Heart right ventricle (tissue), 16 donors: Measurements from ENCODE around the gene CCSER1. TPM values are rescaled to one million over a fixed set of nuclear protein-coding genes. Genes with fewer than 3 reads are reported as not detected.

Experiments
- ATAC-seq, 8 donors: fragments of 200-7000 bp; cut with Tn5 transposase; one replicate each; pipeline ENCODE4 v1.9.1; 2020; ENCODE audit warnings: mild to moderate bottlenecking in 8 of 8, moderate library complexity in 8 of 8, moderate number of reproducible peaks in 1 of 8
- DNase-seq, 2 donors: peaks; one replicate each; pipeline ENCODE4 v3.0.0-alpha.2; 2020
- H3K27ac ChIP-seq, 10 donors: fragments of 200-600 bp; sonication (generic) in 2 of 10; one replicate each; pipeline versions ENCODE4 v1.5.0 to v1.8.0; 2020 to 2022; ENCODE audit warnings: mild to moderate bottlenecking in 3 of 10
- H3K27me3 ChIP-seq, 7 donors: fragments of 200-600 bp; one replicate each; pipeline ENCODE4 v1.8.0; 2021 to 2022; ENCODE audit warnings: mild to moderate bottlenecking in 2 of 7
- H3K36me3 ChIP-seq, 9 donors: fragments of 200-600 bp; sonication (generic) in 1 of 9; one replicate each; pipeline versions ENCODE4 v1.5.0 to v1.8.0; 2020 to 2022; ENCODE audit warnings: mild to moderate bottlenecking in 2 of 9
- H3K4me1 ChIP-seq, 9 donors: fragments of 200-600 bp; sonication (generic) in 1 of 9; one replicate each; pipeline versions ENCODE4 v1.5.0 to v1.8.0; 2020 to 2022; ENCODE audit warnings: mild to moderate bottlenecking in 4 of 9
- H3K4me3 ChIP-seq, 10 donors: fragments of 200-600 bp; sonication (generic) in 2 of 10; one replicate each; pipeline versions ENCODE4 v1.5.0 to v1.8.0; 2020 to 2022; ENCODE audit warnings: mild to moderate bottlenecking in 7 of 10, moderate library complexity in 2 of 10
- H3K9me3 ChIP-seq, 11 donors: fragments of 200-600 bp in 10 of 11; sonication (generic) in 2 of 11; one replicate each; pipeline versions ENCODE4 v1.5.0 to v1.8.0; 2013 to 2022; ENCODE audit warnings: mild to moderate bottlenecking in 2 of 11, control low read depth in 1 of 11, moderate library complexity in 1 of 11
- CTCF ChIP-seq, 9 donors: fragments of 200-600 bp; sonication (generic) in 2 of 9; IDR thresholded peaks; one replicate each; pipeline versions ENCODE4 v1.5.0 to v1.8.0; 2021 to 2022; ENCODE audit warnings: antibody characterized with exemption in 9 of 9, mild to moderate bottlenecking in 5 of 9, moderate library complexity in 1 of 9
- WGBS, 2 donors: extraction: QIAGEN DNeasy Blood & Tissue Kit; methylation state at CpG; one replicate each; pipeline ENCODE4 v1.1.7; 2013; ENCODE audit warnings: inconsistent platforms in 1 of 2; 5-methylcytosine and 5-hydroxymethylcytosine counted together
- intact Hi-C, 10 donors: fragments of 100-400 bp; cut with DNase I; formaldehyde crosslinking; loops; one replicate each; pipeline versions ENCODE4 v1.11.1 to v1.14.2; 2022
- polyA plus RNA-seq, 2 donors: library from polyadenylated mRNA; stranded (reverse); fragments of 200-250 nt; gene quantifications; one replicate each; pipeline ENCODE4 v1.2.3, GENCODE V29; 2013
- total RNA-seq, 10 donors: library from RNA; stranded (reverse); fragmentation: NEBNext Ultra II Directional in 3 of 10; extraction: Animal tissue kit (Norgen Biotek cat#: 25700) in 3 of 10; gene quantifications; one replicate each; pipeline versions ENCODE4 v1.2.1 to v1.2.4, GENCODE V29; 2021 to 2023
- donor health status: Arrhythmogenic right ventricular cardiomyopathy.
- donor health status: ischemic (EF 13 %, LVEDD 7.1; RV severe dilation, severe dysfunction).
- donor health status: healthy with polysubstance abuse.
- donor health status: DM: no; HTN: yes; CAD: no.
- donor health status: DM: no; HTN: no; CAD: no.
- donor health status: ischemic (EF 25% LVEDD 6.9; RV normal size, moderate dysfunction).
- donor health status: ischemic (EF 25% LVEDD 5.7; RV mildly dilated, moderate dysfunction).
- donor health status: healthy.
- donor health status: DM: yes; HTN: yes; CAD: no.
- donor health status: Ischemic cardiomyopathy.
- donor health status: ischemic (EF 35%, LVEDD 5.7; RV mildly dilated, moderate dysfunction).
- donor health status: nonischemic (EF 11% LVEDD 7.7; RV severe dilation, severe dysfunction).
- donor health status: DM: yes; HTN: yes; CAD: no.
- donor health status: PGD.
- donor health status: ischemic (EF 29% LVEDD 5.4; RV normal size, mild dysfunction).
- donor health status: nonischemic (EF 23%, LVEDD 6.1; RV moderate dilation, normal function).

The CCSER1 gene
- total and polyA plus RNA-seq, 12 donors = 1.5 to 16.4 (median 12.0) TPM

- TF ChIP-seq CTCF (IDR thresholded peaks at IDR 0.05) = no peak
Measured at GRCh38 chr4:90254357-90254756, 127.2 kb downstream of the CCSER1 start.

GRCh38 chr4:90274175-90274574 is 147.0 kb downstream of the CCSER1 start:
- Histone ChIP-seq H3K9me3 (peaks cover 0 to 9% (median 7%) of the 10 kb centered on the region in 11 donors), H3K4me3 (no peak overlapping the region), H3K4me1 (no peaks in the 10 kb centered on the region), H3K27me3 (no peaks in the 10 kb centered on the region), H3K27ac (no peak overlapping the region), H3K36me3 (no peaks in the 10 kb centered on the region)
- DNase-seq (no peak), ATAC-seq (no peak)
- intact Hi-C loops = no loop called here
- TF ChIP-seq CTCF (IDR thresholded peaks at IDR 0.05) = no peak
- 25 to 39% methylated on average over 1 of the region's 1 CpG for WGBS, 2 donors

More at GRCh38 chr4:90254357-90254756, 127.2 kb downstream of the CCSER1 start:
- 70% methylated on average over 2 of the region's 2 CpGs for WGBS, 2 donors
- H3K4me1 ChIP-seq = peaks cover 0 to 7% (median 0%) of the 10 kb centered on the region in 9 donors
- no peak overlapping the region for H3K4me3 ChIP-seq
- intact Hi-C loops = no loop called here
- no peak overlapping the region for H3K27ac ChIP-seq
- no peaks in the 10 kb centered on the region for H3K27me3 ChIP-seq
- ATAC-seq (no peak), DNase-seq (no peak)
- H3K9me3 ChIP-seq = no peaks in the 10 kb centered on the region
- H3K36me3 ChIP-seq = no peaks in the 10 kb centered on the region

GRCh38 chr4:90280954-90281353 is 153.8 kb downstream of the CCSER1 start:
- intact Hi-C loops = loop anchor here in 2 of 10 donors (10.0 kb wide), 2 partner anchors 156 to 256 kb away; partner anchors contain the start of gene CCSER1 (in 1 of the 2)
- Histone ChIP-seq H3K27ac (no peak overlapping the region), H3K27me3 (no peaks in the 10 kb centered on the region), H3K4me3 (no peak overlapping the region), H3K9me3 (no peaks in the 10 kb centered on the region), H3K36me3 (no peaks in the 10 kb centered on the region), H3K4me1 (no peaks in the 10 kb centered on the region)
- no peak for TF ChIP-seq CTCF (IDR thresholded peaks at IDR 0.05)
- no peak for DNase-seq
- no peak for ATAC-seq
- 58 to 87% methylated on average over 3 of the region's 3 CpGs for WGBS, 2 donors

- no peaks in the 10 kb centered on the region for H3K4me1 ChIP-seq
- intact Hi-C loops = loop anchor here in 2 of 10 donors (10.0 kb wide), 2 partner anchors 157 to 257 kb away; partner anchors contain the start of gene CCSER1 (in 1 of the 2)
- no peak for DNase-seq
- H3K36me3 ChIP-seq = no peaks in the 10 kb centered on the region
- no peak overlapping the region for H3K4me3 ChIP-seq
- WGBS, 2 donors = 76 to 85% methylated on average over 5 of the region's 5 CpGs
- H3K27ac ChIP-seq = no peak overlapping the region
- ATAC-seq = no peak
- H3K27me3 ChIP-seq = no peaks in the 10 kb centered on the region
- no peak for TF ChIP-seq CTCF (IDR thresholded peaks at IDR 0.05)
- H3K9me3 ChIP-seq = no peaks in the 10 kb centered on the region
Measured at GRCh38 chr4:90281541-90282355, 154.6 kb downstream of the CCSER1 start.
